GM23338 (cell line): ENCODE data around the gene ITPR3. TPM values are rescaled to one million over a fixed set of nuclear protein-coding genes. Genes with fewer than 3 reads are reported as not detected.

Source experiments
- ATAC-seq: fragments of 200-7000 bp; cut with Tn5 transposase; 3 replicates; pipeline ENCODE4 v1.9.1; 2020
- DNase-seq: peaks from one replicate; pipeline ENCODE4 v3.0.0-alpha.2; 2015; ENCODE audit warnings: low spot score
- H2AFZ ChIP-seq: fragments of 200-600 bp; sonication (generic); 2 replicates; pipeline ENCODE4 v1.8.0; 2016; ENCODE audit warnings: antibody characterized with exemption, mild to moderate bottlenecking, moderate library complexity
- H3F3A ChIP-seq: fragments of 200-600 bp; sonication (generic); replicated peaks from 2 replicates; pipeline ENCODE4 v1.8.0; 2017; ENCODE audit warnings: antibody characterized with exemption, mixed run types, low read depth
- H3K27ac ChIP-seq: fragments of 200-600 bp; sonication (generic); 2 replicates; pipeline ENCODE4 v1.6.1; 2016; ENCODE audit warnings: low read depth
- H3K27me3 ChIP-seq: fragments of 200-600 bp; sonication (generic); 2 replicates; pipeline ENCODE4 v1.8.0; 2016; ENCODE audit warnings: mild to moderate bottlenecking, mixed run types, moderate library complexity; ENCODE audit not compliant: insufficient read depth
- H3K36me3 ChIP-seq: fragments of 200-600 bp; sonication (generic); 2 replicates; pipeline ENCODE4 v1.8.0; 2016; ENCODE audit warnings: mild to moderate bottlenecking; ENCODE audit not compliant: insufficient read depth
- H3K4me1 ChIP-seq: fragments of 200-600 bp; sonication (generic); 2 replicates; pipeline ENCODE4 v1.8.0; 2016; ENCODE audit warnings: mild to moderate bottlenecking, moderate library complexity; ENCODE audit not compliant: insufficient read depth
- H3K4me2 ChIP-seq: fragments of 200-600 bp; sonication (generic); 2 replicates; pipeline ENCODE4 v1.7.1; 2017; ENCODE audit warnings: mixed run types
- H3K4me3 ChIP-seq: fragments of 200-600 bp; sonication (generic); 2 replicates; pipeline ENCODE4 v1.6.1; 2016; ENCODE audit warnings: mixed run types
- H3K79me2 ChIP-seq: fragments of 200-600 bp; sonication (generic); replicated peaks from 2 replicates; pipeline ENCODE4 v1.8.0; 2017; ENCODE audit warnings: mild to moderate bottlenecking; ENCODE audit not compliant: insufficient read depth
- H3K9me2 ChIP-seq: fragments of 200-600 bp; sonication (generic); 2 replicates; pipeline ENCODE4 v1.8.0; 2017; ENCODE audit not compliant: insufficient read depth
- H4K20me1 ChIP-seq: fragments of 200-600 bp; sonication (generic); replicated peaks from 2 replicates; pipeline ENCODE4 v1.8.0; 2017; ENCODE audit warnings: mild to moderate bottlenecking; ENCODE audit not compliant: insufficient read depth
- H3K27ac Mint-ChIP-seq: 2 replicates; pipeline ENCODE4 v1.8.0; 2020; ENCODE audit warnings: inconsistent platforms, mild to moderate bottlenecking, moderate library complexity, mixed read lengths
- H3K27me3 Mint-ChIP-seq: 3 replicates; pipeline ENCODE4 v1.8.0; 2022; ENCODE audit warnings: low read depth, mild to moderate bottlenecking, moderate library complexity, mixed read lengths, inconsistent platforms; ENCODE audit not compliant: insufficient read depth, poor library complexity
- H3K36me3 Mint-ChIP-seq: 3 replicates; pipeline ENCODE4 v1.8.0; 2021; ENCODE audit warnings: low read depth, mild to moderate bottlenecking, inconsistent platforms, moderate library complexity, mixed read lengths
- H3K4me1 Mint-ChIP-seq: 3 replicates; pipeline ENCODE4 v1.8.0; 2020; ENCODE audit warnings: mild to moderate bottlenecking, inconsistent platforms, mixed read lengths
- H3K4me3 Mint-ChIP-seq: 3 replicates; pipeline ENCODE4 v1.8.0; 2021; ENCODE audit warnings: moderate library complexity, mild to moderate bottlenecking, inconsistent platforms, mixed read lengths
- H3K9me3 Mint-ChIP-seq: 3 replicates; pipeline ENCODE4 v1.8.0; 2020; ENCODE audit warnings: moderate library complexity, mild to moderate bottlenecking, inconsistent platforms, mixed read lengths
- CREB1 ChIP-seq: fragments of 250-450 bp; sonication (Bioruptor Pico); IDR thresholded peaks from 2 replicates; pipeline ENCODE4 v1.5.0; 2020; ENCODE audit warnings: low read depth, mild to moderate bottlenecking, moderate library complexity
- CTCF ChIP-seq, 2 experiments: fragments of 200-600 bp in 1 of 2; sonication (generic) in 1 of 2; conservative IDR thresholded peaks; 2 replicates each; pipeline versions ENCODE4 v1.5.1 to v1.6.1; 2016 to 2017; ENCODE audit warnings: antibody characterized with exemption in 2 of 2, low read depth in 2 of 2, mild to moderate bottlenecking in 2 of 2, moderate library complexity in 1 of 2
- EZH2 ChIP-seq: fragments of 200-600 bp; sonication (generic); IDR thresholded peaks from one replicate; pipeline ENCODE4 v1.8.0; 2017; ENCODE audit warnings: antibody characterized with exemption, mild to moderate bottlenecking, low read depth; ENCODE audit not compliant: unreplicated experiment
- EZH2phosphoT487 ChIP-seq: fragments of 200-600 bp; sonication (generic); IDR thresholded peaks from one replicate; pipeline ENCODE4 v1.8.1; 2018; ENCODE audit warnings: antibody characterized with exemption; ENCODE audit not compliant: unreplicated experiment
- JUNB ChIP-seq: IDR thresholded peaks from one replicate; pipeline ENCODE4 v1.6.1; 2016; ENCODE audit warnings: antibody characterized with exemption; ENCODE audit not compliant: unreplicated experiment
- NANOG ChIP-seq: IDR thresholded peaks from 2 replicates; pipeline ENCODE4 v1.6.1; 2016; ENCODE audit warnings: antibody characterized with exemption, borderline replicate concordance
- POLR2AphosphoS5 ChIP-seq: IDR thresholded peaks from 2 replicates; pipeline ENCODE4 v1.6.1; 2016; ENCODE audit warnings: antibody characterized with exemption, low read depth
- STAT1 ChIP-seq: IDR thresholded peaks from one replicate; pipeline ENCODE4 v1.6.1; 2016; ENCODE audit warnings: antibody characterized with exemption; ENCODE audit not compliant: unreplicated experiment
- ZNF114 ChIP-seq: fragments of 250-450 bp; sonication (Bioruptor Pico); IDR thresholded peaks from 2 replicates; pipeline ENCODE4 v1.5.0; 2020; ENCODE audit warnings: mild to moderate bottlenecking, moderate library complexity
- ZNF331 ChIP-seq: fragments of 250-450 bp; sonication (Bioruptor Pico); IDR thresholded peaks from 2 replicates; pipeline ENCODE4 v1.5.0; 2020; ENCODE audit warnings: low read depth, mild to moderate bottlenecking, moderate library complexity
- ZNF462 ChIP-seq: fragments of 250-450 bp; sonication (Bioruptor Pico); IDR thresholded peaks from 2 replicates; pipeline ENCODE4 v1.5.0; 2020; ENCODE audit warnings: mild to moderate bottlenecking, moderate library complexity
- polyA plus RNA-seq: library from polyadenylated mRNA; unstranded; fragments of >200 nt; fragmentation: Nextera tagmentation; extraction: Ambion mirVana; gene quantifications from 2 replicates; pipeline ENCODE4 v1.2.1, GENCODE V29; 2016
- total RNA-seq: library from RNA; depleted of rRNA; stranded (reverse); fragments of >200 nt; shearing (Covaris generic); gene quantifications from 2 replicates; pipeline ENCODE4 v1.2.3, GENCODE V29; 2014
- TF ChIP-seq, protein P1 (sequence below): IDR thresholded peaks from one replicate; pipeline ENCODE4 v1.6.1; 2018; ENCODE audit warnings: antibody characterized with exemption; ENCODE audit not compliant: unreplicated experiment
- TF ChIP-seq, protein P2 (sequence below): IDR thresholded peaks from 2 replicates; pipeline ENCODE4 v1.6.1; 2016; ENCODE audit warnings: antibody characterized with exemption

ITPR3 gene
- total and polyA plus RNA-seq, 2 experiments from 2014 or later, result 7.3 to 31.9 TPM

- H3K27me3 Mint-ChIP-seq, result peaks cover 24% of the 10 kb centered on the region
- TF ChIP-seq EZH2phosphoT487 (no peak), POLR2AphosphoS5 (no peak), EZH2 (no peak), CTCF (conservative IDR thresholded peaks at IDR 0.05; ENCODE audit: low read depth in 2 of 2) (no peak), ZNF331 (CRISPR knock-in tag) (no peak), ZNF114 (no peak), NANOG (no peak), CREB1 (no peak), ZNF462 (CRISPR knock-in tag) (no peak), JUNB (no peak), STAT1 (no peak)
- TF ChIP-seq, protein P1, sequence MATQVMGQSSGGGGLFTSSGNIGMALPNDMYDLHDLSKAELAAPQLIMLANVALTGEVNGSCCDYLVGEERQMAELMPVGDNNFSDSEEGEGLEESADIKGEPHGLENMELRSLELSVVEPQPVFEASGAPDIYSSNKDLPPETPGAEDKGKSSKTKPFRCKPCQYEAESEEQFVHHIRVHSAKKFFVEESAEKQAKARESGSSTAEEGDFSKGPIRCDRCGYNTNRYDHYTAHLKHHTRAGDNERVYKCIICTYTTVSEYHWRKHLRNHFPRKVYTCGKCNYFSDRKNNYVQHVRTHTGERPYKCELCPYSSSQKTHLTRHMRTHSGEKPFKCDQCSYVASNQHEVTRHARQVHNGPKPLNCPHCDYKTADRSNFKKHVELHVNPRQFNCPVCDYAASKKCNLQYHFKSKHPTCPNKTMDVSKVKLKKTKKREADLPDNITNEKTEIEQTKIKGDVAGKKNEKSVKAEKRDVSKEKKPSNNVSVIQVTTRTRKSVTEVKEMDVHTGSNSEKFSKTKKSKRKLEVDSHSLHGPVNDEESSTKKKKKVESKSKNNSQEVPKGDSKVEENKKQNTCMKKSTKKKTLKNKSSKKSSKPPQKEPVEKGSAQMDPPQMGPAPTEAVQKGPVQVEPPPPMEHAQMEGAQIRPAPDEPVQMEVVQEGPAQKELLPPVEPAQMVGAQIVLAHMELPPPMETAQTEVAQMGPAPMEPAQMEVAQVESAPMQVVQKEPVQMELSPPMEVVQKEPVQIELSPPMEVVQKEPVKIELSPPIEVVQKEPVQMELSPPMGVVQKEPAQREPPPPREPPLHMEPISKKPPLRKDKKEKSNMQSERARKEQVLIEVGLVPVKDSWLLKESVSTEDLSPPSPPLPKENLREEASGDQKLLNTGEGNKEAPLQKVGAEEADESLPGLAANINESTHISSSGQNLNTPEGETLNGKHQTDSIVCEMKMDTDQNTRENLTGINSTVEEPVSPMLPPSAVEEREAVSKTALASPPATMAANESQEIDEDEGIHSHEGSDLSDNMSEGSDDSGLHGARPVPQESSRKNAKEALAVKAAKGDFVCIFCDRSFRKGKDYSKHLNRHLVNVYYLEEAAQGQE, result no peak
- TF ChIP-seq, protein P2, sequence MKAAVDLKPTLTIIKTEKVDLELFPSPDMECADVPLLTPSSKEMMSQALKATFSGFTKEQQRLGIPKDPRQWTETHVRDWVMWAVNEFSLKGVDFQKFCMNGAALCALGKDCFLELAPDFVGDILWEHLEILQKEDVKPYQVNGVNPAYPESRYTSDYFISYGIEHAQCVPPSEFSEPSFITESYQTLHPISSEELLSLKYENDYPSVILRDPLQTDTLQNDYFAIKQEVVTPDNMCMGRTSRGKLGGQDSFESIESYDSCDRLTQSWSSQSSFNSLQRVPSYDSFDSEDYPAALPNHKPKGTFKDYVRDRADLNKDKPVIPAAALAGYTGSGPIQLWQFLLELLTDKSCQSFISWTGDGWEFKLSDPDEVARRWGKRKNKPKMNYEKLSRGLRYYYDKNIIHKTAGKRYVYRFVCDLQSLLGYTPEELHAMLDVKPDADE, result no peak
- H3K9me2 ChIP-seq, result no peaks in the 10 kb centered on the region
- H3K4me1 Mint-ChIP-seq, result peaks cover 28% of the 10 kb centered on the region
- no peaks in the 10 kb centered on the region for H3K4me1 ChIP-seq
- H3K27ac ChIP-seq, result no peak overlapping the region
- H3K4me3 ChIP-seq, result no peak overlapping the region
- no peaks in the 10 kb centered on the region; the same call in 1 of the 2 replicates for H4K20me1 ChIP-seq
- ATAC-seq, result no peak
- peaks cover 10% of the 10 kb centered on the region; the same call in 1 of the 2 replicates for H3K36me3 ChIP-seq
- H3K4me3 Mint-ChIP-seq, result no peak overlapping the region
- no peaks in the 10 kb centered on the region for H3K9me3 Mint-ChIP-seq
- no peak overlapping the region for H3K27ac Mint-ChIP-seq
- no peaks in the 10 kb centered on the region for H3K27me3 ChIP-seq
- H3F3A ChIP-seq, result no peaks in the 10 kb centered on the region
- DNase-seq, result no peak
- H3K79me2 ChIP-seq, result no peaks in the 10 kb centered on the region
- H3K4me2 ChIP-seq, result no peak overlapping the region
- peaks cover 62% of the 10 kb centered on the region for H3K36me3 Mint-ChIP-seq
- H2AFZ ChIP-seq, result no peak overlapping the region
Measured at GRCh38 chr6:33693186-33694105, 72.3 kb downstream of the ITPR3 start.
